GM20000 (cell line): ENCODE measurements around the gene GDF7.
"Not testable (repeated sequence)": the region's sequence is repeated elsewhere in the genome, so short reads cannot be mapped to it uniquely, and the experiment has no call there.

Experiments used
- DNase-seq: peaks from one replicate; pipeline ENCODE4 v3.0.0; 2012; ENCODE audit warnings: low spot score
- CTCF ChIP-seq: IDR thresholded peaks from 2 replicates; pipeline ENCODE4 v1.5.1; 2012; ENCODE audit warnings: mild to moderate bottlenecking, control low read depth; ENCODE audit errors: extremely low read depth, missing control alignments

The GDF7 gene

GRCh38 chr2:20706786-20707185 is 39.8 kb downstream of the GDF7 start:
- no peak for TF ChIP-seq CTCF
- no peak for DNase-seq

- DNase-seq: no peak
- no peak for TF ChIP-seq CTCF
Observed at GRCh38 chr2:20707601-20708000, 40.7 kb downstream of the GDF7 start.

- DNase-seq: not testable (repeated sequence)
Observed at GRCh38 chr2:20711641-20712040, 44.7 kb downstream of the GDF7 start.

GRCh38 chr2:20713585-20713984 is 46.6 kb downstream of the GDF7 start:
- DNase-seq: not testable (repeated sequence)

GRCh38 chr2:20714412-20714811 is 47.5 kb downstream of the GDF7 start:
- not testable (repeated sequence) for DNase-seq

GRCh38 chr2:20716164-20716563 is 49.2 kb downstream of the GDF7 start:
- not testable (repeated sequence) for DNase-seq

GRCh38 chr2:20717641-20718040 is 50.7 kb downstream of the GDF7 start:
- TF ChIP-seq CTCF: no peak
- no peak for DNase-seq

- DNase-seq: no peak
- no peak for TF ChIP-seq CTCF
Observed at GRCh38 chr2:20722592-20723240, 55.8 kb downstream of the GDF7 start.

- DNase-seq: no peak
- TF ChIP-seq CTCF: no peak
Observed at GRCh38 chr2:20723543-20723942, 56.6 kb downstream of the GDF7 start.

GRCh38 chr2:20724500-20725053 is 57.6 kb downstream of the GDF7 start:
- TF ChIP-seq CTCF: no peak
- no peak for DNase-seq
